Neural cell (in vitro differentiated cells): ENCODE data around the gene C1orf87.

ENCODE experiments used
- EZH2 ChIP-seq: fragments of 200-600, 300-800 bp; shearing (Covaris generic), sonication (generic); IDR thresholded peaks from 2 replicates; pipeline ENCODE4 v1.6.1; 2014; ENCODE audit warnings: antibody characterized with exemption, low read length, borderline replicate concordance, mild to moderate bottlenecking; ENCODE audit not compliant: insufficient read depth, poor library complexity, severe bottlenecking
- MXI1 ChIP-seq: fragments of 450-650 bp; conservative IDR thresholded peaks from 2 replicates; pipeline ENCODE4 v1.6.1; 2014; ENCODE audit warnings: antibody characterized with exemption, mild to moderate bottlenecking; ENCODE audit not compliant: poor library complexity, severe bottlenecking
- POLR2AphosphoS5 ChIP-seq: IDR thresholded peaks from 2 replicates; pipeline ENCODE4 v1.6.1; 2012
- SMC3 ChIP-seq: fragments of 450-650 bp; conservative IDR thresholded peaks from 2 replicates; pipeline ENCODE4 v1.6.1; 2014; ENCODE audit warnings: antibody characterized with exemption, mild to moderate bottlenecking, moderate library complexity; ENCODE audit not compliant: poor library complexity
- TF ChIP-seq, protein P1 (sequence below): fragments of 450-650 bp; IDR thresholded peaks from 2 replicates; pipeline ENCODE4 v1.5.1; 2014; ENCODE audit warnings: antibody characterized with exemption, mild to moderate bottlenecking, moderate library complexity; ENCODE audit not compliant: poor library complexity, severe bottlenecking

- TF ChIP-seq POLR2AphosphoS5 = no peak
- TF ChIP-seq SMC3 = no peak
- TF ChIP-seq, protein P1, sequence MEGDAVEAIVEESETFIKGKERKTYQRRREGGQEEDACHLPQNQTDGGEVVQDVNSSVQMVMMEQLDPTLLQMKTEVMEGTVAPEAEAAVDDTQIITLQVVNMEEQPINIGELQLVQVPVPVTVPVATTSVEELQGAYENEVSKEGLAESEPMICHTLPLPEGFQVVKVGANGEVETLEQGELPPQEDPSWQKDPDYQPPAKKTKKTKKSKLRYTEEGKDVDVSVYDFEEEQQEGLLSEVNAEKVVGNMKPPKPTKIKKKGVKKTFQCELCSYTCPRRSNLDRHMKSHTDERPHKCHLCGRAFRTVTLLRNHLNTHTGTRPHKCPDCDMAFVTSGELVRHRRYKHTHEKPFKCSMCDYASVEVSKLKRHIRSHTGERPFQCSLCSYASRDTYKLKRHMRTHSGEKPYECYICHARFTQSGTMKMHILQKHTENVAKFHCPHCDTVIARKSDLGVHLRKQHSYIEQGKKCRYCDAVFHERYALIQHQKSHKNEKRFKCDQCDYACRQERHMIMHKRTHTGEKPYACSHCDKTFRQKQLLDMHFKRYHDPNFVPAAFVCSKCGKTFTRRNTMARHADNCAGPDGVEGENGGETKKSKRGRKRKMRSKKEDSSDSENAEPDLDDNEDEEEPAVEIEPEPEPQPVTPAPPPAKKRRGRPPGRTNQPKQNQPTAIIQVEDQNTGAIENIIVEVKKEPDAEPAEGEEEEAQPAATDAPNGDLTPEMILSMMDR = no peak
- no peak for TF ChIP-seq MXI1
- TF ChIP-seq EZH2 = no peak
These were observed 95.5 kb downstream of the C1orf87 start for GRCh38 chr1:59978026-59978425.
